ENCODE measurements around the gene SPATA6L. TPM values are rescaled to one million over a fixed set of nuclear protein-coding genes. Genes with fewer than 3 reads are reported as not detected.
"Not testable (repeated sequence)": the region's sequence is repeated elsewhere in the genome, so short reads cannot be mapped to it uniquely, and the experiment has no call there.

SPATA6L gene
- total and polyA plus RNA-seq, 12 donors = 0.55 to 8.3 (median 2.8) TPM

GRCh38 chr9:4662108-4662988, 3.9 kb downstream of the SPATA6L start, which contains the start of gene PLPP6:
Gene PLPP6 (plus strand): TSS chr9:4662294. CDS start chr9:4662376, 82 bp downstream.
- Histone ChIP-seq H3K36me3 (replicated peaks in 1 of 2) (no peaks in the 10 kb centered on the region), H3K4me1 (replicated peaks in 1 of 2) (peaks cover 10 to 24% of the 10 kb centered on the region in 2 donors), H3K4me3 (peak within 1 kb of the TSS; percentile 5 to 72 (median 55)), H3K27me3 (no peaks in the 10 kb centered on the region), H3K27ac (peak within 1 kb of the TSS in 4 of 5 donors; percentile 55 to 87 (median 72)), H3K9me3 (replicated peaks in 1 of 3) (no peaks in the 10 kb centered on the region)
- 1 to 8% (median 4%) methylated on average over 14 to 70 of the region's 70 CpGs for WGBS, 4 donors
- intact Hi-C loops (cut with DNase I) = loop anchor here in 1 of 2 donors (5.0 kb wide), 1 partner anchor 80 kb away; the partner anchor contains the start of gene AK3
- DNase-seq = peak; percentile 87 to 94 (median 90)
- TF ChIP-seq POLR2A (IDR thresholded peaks at IDR 0.05) = peak in 1 of 2 donors; percentile 61
- TF ChIP-seq, protein P1, sequence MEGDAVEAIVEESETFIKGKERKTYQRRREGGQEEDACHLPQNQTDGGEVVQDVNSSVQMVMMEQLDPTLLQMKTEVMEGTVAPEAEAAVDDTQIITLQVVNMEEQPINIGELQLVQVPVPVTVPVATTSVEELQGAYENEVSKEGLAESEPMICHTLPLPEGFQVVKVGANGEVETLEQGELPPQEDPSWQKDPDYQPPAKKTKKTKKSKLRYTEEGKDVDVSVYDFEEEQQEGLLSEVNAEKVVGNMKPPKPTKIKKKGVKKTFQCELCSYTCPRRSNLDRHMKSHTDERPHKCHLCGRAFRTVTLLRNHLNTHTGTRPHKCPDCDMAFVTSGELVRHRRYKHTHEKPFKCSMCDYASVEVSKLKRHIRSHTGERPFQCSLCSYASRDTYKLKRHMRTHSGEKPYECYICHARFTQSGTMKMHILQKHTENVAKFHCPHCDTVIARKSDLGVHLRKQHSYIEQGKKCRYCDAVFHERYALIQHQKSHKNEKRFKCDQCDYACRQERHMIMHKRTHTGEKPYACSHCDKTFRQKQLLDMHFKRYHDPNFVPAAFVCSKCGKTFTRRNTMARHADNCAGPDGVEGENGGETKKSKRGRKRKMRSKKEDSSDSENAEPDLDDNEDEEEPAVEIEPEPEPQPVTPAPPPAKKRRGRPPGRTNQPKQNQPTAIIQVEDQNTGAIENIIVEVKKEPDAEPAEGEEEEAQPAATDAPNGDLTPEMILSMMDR (IDR thresholded peaks at IDR 0.05) = peak in 5 of 6 experiments; percentile 36 to 65 (median 53)

GRCh38 chr9:4661611-4662010, 4.7 kb downstream of the SPATA6L start:
- DNase-seq = no peak
- H3K27ac ChIP-seq = peak overlapping the region in 3 of 5 donors; percentile 59 to 87 (median 85)
- H3K36me3 ChIP-seq (replicated peaks in 1 of 2) = no peaks in the 10 kb centered on the region
- H3K9me3 ChIP-seq (replicated peaks in 1 of 3) = no peaks in the 10 kb centered on the region
- TF ChIP-seq POLR2A (IDR thresholded peaks at IDR 0.05) = no peak
- TF ChIP-seq, protein P1 (IDR thresholded peaks at IDR 0.05) = no peak
- no peaks in the 10 kb centered on the region for H3K27me3 ChIP-seq
- WGBS, 4 donors = 5 to 8% (median 7%) methylated on average over 5 of the region's 5 CpGs
- H3K4me3 ChIP-seq = peak overlapping the region in 2 of 4 donors; percentile 71 to 72
- peaks cover 10 to 24% of the 10 kb centered on the region in 2 donors for H3K4me1 ChIP-seq (replicated peaks in 1 of 2)
- intact Hi-C loops (cut with DNase I) = loop anchor here in 1 of 2 donors (5.0 kb wide), 1 partner anchor 81 kb away; the partner anchor contains the start of gene AK3

- no peaks in the 10 kb centered on the region for H3K27me3 ChIP-seq
- peaks cover 10 to 24% of the 10 kb centered on the region in 2 donors for H3K4me1 ChIP-seq (replicated peaks in 1 of 2)
- 77 to 95% (median 84%) methylated on average over 1 of the region's 1 CpG for WGBS, 4 donors
- DNase-seq = no peak
- H3K4me3 ChIP-seq = no peak overlapping the region
- H3K9me3 ChIP-seq (replicated peaks in 1 of 3) = no peaks in the 10 kb centered on the region
- TF ChIP-seq, protein P1 (IDR thresholded peaks at IDR 0.05) = no peak
- TF ChIP-seq POLR2A (IDR thresholded peaks at IDR 0.05) = no peak
- no peak overlapping the region for H3K27ac ChIP-seq
- intact Hi-C loops (cut with DNase I) = loop anchor here in 1 of 2 donors (5.0 kb wide), 1 partner anchor 81 kb away; the partner anchor contains the start of gene AK3
- no peaks in the 10 kb centered on the region for H3K36me3 ChIP-seq (replicated peaks in 1 of 2)
Measured at GRCh38 chr9:4661165-4661564, 5.1 kb downstream of the SPATA6L start.

DNA sequence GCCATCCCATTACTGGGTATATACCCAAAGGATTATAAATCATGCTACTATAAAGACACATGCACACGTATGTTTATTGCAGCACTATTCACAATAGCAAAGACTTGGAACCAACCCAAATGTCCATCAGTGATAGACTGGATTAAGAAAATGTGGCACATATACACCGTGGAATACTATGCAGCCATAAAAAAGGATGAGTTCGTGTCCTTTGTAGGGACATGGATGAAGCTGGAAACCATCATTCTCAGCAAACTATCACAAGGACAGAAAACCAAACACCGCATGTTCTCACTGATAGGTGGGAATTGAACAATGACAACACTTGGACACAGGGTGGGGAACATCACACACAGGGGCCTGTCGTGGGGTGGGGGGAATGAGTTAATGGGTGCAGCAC, 5.6 kb downstream of the SPATA6L start:
- intact Hi-C loops (cut with DNase I) = loop anchor here in 1 of 2 donors (5.0 kb wide), 1 partner anchor 82 kb away; the partner anchor contains the start of gene AK3
- not testable (repeated sequence) for H3K27ac ChIP-seq

More for the DNA sequence above, 5.6 kb downstream of the SPATA6L start:
- not testable (repeated sequence) for H3K9me3 ChIP-seq (replicated peaks in 1 of 3); H3K27me3 ChIP-seq; H3K4me3 ChIP-seq; H3K36me3 ChIP-seq (replicated peaks in 1 of 2); DNase-seq
- WGBS, 4 donors = 83 to 96% (median 91%) methylated on average over 4 to 5 of the region's 5 CpGs
- peaks cover 6 to 24% of the 10 kb centered on the region in 2 donors for H3K4me1 ChIP-seq (replicated peaks in 1 of 2)
